ENCODE data around the gene MINDY2. TPM values are rescaled to one million over a fixed set of nuclear protein-coding genes. Genes with fewer than 3 reads are reported as not detected.

Gene MINDY2
- total and polyA plus RNA-seq, 8 donors: 15.6 to 23.5 (median 16.8) TPM

DNA sequence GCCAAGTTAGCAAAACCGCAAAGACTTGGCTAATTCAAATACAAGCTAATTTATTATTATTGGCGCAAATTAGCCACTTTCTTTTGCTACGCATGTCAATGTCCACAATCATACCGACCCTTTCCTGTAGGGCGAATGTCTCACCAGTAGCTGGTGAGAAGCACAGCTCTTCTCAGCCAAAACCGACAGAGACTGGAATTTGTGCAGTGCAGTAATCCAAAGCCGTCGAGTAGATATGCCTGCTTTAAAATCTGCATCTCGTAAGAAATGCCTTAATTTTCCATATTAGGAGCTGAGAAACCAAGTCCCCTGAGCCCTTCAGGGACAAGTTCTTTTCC lies 614 bp upstream of the MINDY2 start:
- Histone ChIP-seq H3K36me3 (no peaks in the 10 kb centered on the region), H3K9me3 (no peaks in the 10 kb centered on the region), H3K4me1 (peaks cover 24 to 42% of the 10 kb centered on the region in 2 donors), H3K4me3 (peak overlapping the region; percentile 30 to 79), H3K27me3 (no peaks in the 10 kb centered on the region), H3K27ac (peak overlapping the region; percentile 96 to 97)
- TF ChIP-seq, protein P1, sequence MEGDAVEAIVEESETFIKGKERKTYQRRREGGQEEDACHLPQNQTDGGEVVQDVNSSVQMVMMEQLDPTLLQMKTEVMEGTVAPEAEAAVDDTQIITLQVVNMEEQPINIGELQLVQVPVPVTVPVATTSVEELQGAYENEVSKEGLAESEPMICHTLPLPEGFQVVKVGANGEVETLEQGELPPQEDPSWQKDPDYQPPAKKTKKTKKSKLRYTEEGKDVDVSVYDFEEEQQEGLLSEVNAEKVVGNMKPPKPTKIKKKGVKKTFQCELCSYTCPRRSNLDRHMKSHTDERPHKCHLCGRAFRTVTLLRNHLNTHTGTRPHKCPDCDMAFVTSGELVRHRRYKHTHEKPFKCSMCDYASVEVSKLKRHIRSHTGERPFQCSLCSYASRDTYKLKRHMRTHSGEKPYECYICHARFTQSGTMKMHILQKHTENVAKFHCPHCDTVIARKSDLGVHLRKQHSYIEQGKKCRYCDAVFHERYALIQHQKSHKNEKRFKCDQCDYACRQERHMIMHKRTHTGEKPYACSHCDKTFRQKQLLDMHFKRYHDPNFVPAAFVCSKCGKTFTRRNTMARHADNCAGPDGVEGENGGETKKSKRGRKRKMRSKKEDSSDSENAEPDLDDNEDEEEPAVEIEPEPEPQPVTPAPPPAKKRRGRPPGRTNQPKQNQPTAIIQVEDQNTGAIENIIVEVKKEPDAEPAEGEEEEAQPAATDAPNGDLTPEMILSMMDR (IDR thresholded peaks at IDR 0.05): no peak
- DNase-seq (no peak), ATAC-seq (peak; percentile 32)
- intact Hi-C loops (cut with DNase I): no loop called here

- intact Hi-C loops (cut with DNase I): no loop called here
- ATAC-seq: peak; percentile 51
- H3K27ac ChIP-seq: peak overlapping the region; percentile 96 to 97
- H3K4me1 ChIP-seq: peaks cover 24 to 45% of the 10 kb centered on the region in 2 donors
- no peaks in the 10 kb centered on the region for H3K9me3 ChIP-seq
- no peaks in the 10 kb centered on the region for H3K27me3 ChIP-seq
- peak; percentile 28 to 91 (median 50) for DNase-seq
- no peaks in the 10 kb centered on the region for H3K36me3 ChIP-seq
- TF ChIP-seq, protein P1 (IDR thresholded peaks at IDR 0.05): no peak
- peak overlapping the region; percentile 64 to 79 for H3K4me3 ChIP-seq
Observed at GRCh38 chr15:58771621-58772250, 634 bp downstream of the MINDY2 start.

GRCh38 chr15:58773024-58773423 lies 1.9 kb downstream of the MINDY2 start:
- peaks cover 24 to 49% of the 10 kb centered on the region in 2 donors for H3K4me1 ChIP-seq
- intact Hi-C loops (cut with DNase I): no loop called here
- no peaks in the 10 kb centered on the region for H3K27me3 ChIP-seq
- no peak overlapping the region for H3K27ac ChIP-seq
- ATAC-seq: no peak
- peak overlapping the region; percentile 64 to 79 for H3K4me3 ChIP-seq
- no peak for DNase-seq
- no peaks in the 10 kb centered on the region for H3K36me3 ChIP-seq
- no peaks in the 10 kb centered on the region for H3K9me3 ChIP-seq
- TF ChIP-seq, protein P1 (IDR thresholded peaks at IDR 0.05): no peak

GRCh38 chr15:58775402-58775801 lies 4.3 kb downstream of the MINDY2 start:
- H3K4me3 ChIP-seq: no peak overlapping the region
- ATAC-seq: no peak
- H3K4me1 ChIP-seq: peaks cover 19 to 43% of the 10 kb centered on the region in 2 donors
- no peaks in the 10 kb centered on the region for H3K27me3 ChIP-seq
- no peak for DNase-seq
- no peak overlapping the region for H3K27ac ChIP-seq
- intact Hi-C loops (cut with DNase I): no loop called here
- H3K9me3 ChIP-seq: no peaks in the 10 kb centered on the region
- H3K36me3 ChIP-seq: no peaks in the 10 kb centered on the region
- TF ChIP-seq, protein P1 (IDR thresholded peaks at IDR 0.05): no peak

- no peaks in the 10 kb centered on the region for H3K27me3 ChIP-seq
- peaks cover 0 to 5% of the 10 kb centered on the region in 2 donors for H3K36me3 ChIP-seq
- H3K4me3 ChIP-seq: no peak overlapping the region
- ATAC-seq: no peak
- no peak overlapping the region for H3K27ac ChIP-seq
- no peak for DNase-seq
- H3K4me1 ChIP-seq: peaks cover 18 to 40% of the 10 kb centered on the region in 2 donors
- TF ChIP-seq, protein P1 (IDR thresholded peaks at IDR 0.05): no peak
- intact Hi-C loops (cut with DNase I): no loop called here
- H3K9me3 ChIP-seq: no peaks in the 10 kb centered on the region
Observed at GRCh38 chr15:58777107-58777506, 6.0 kb downstream of the MINDY2 start.

All from left lung (tissue), 10 donors.